ENCODE data around the gene STAB1. TPM values are rescaled to one million over a fixed set of nuclear protein-coding genes. Genes with fewer than 3 reads are reported as not detected.

The STAB1 gene
- total and polyA plus RNA-seq, 2 of the 13 experiments (the other 11 are each of a cell fraction or from before 2014, with no cell fraction given), result 0.09 to 0.34 TPM

- peak; percentile 33; the same call in 1 of the 2 replicates for TF ChIP-seq ZNF691 (CRISPR knock-in tag; IDR thresholded peaks at IDR 0.05; ENCODE audit: borderline replicate concordance, low read depth)
- no peak for TF ChIP-seq ZFP90 (CRISPR knock-in tag; IDR thresholded peaks at IDR 0.05; ENCODE audit: borderline replicate concordance)
- TF ChIP-seq SATB2 (CRISPR knock-in tag; IDR thresholded peaks at IDR 0.05), result no peak
- TF ChIP-seq ZC3H4 (CRISPR knock-in tag; IDR thresholded peaks at IDR 0.05; ENCODE audit: borderline replicate concordance), result 0 out of 2 replicates have a peak, but pooled peaks have one; percentile 45
- no peak for TF ChIP-seq KDM6A (CRISPR knock-in tag; IDR thresholded peaks at IDR 0.05; ENCODE audit: low read depth)
- no peak for TF ChIP-seq ZNF879 (CRISPR knock-in tag; IDR thresholded peaks at IDR 0.05)
- TF ChIP-seq MED13 (CRISPR knock-in tag; IDR thresholded peaks at IDR 0.05), result no peak
- no peak for TF ChIP-seq KAT7 (CRISPR knock-in tag; IDR thresholded peaks at IDR 0.05; ENCODE audit: borderline replicate concordance)
- TF ChIP-seq ZNF367 (CRISPR knock-in tag; IDR thresholded peaks at IDR 0.05; ENCODE audit: borderline replicate concordance), result no peak
- no peak for TF ChIP-seq ZNF746 (CRISPR knock-in tag; IDR thresholded peaks at IDR 0.05)
- TF ChIP-seq ZFY (CRISPR knock-in tag; IDR thresholded peaks at IDR 0.05), result peak; percentile 7; the same call in 1 of the 2 replicates
- TF ChIP-seq CREB1 (IDR thresholded peaks at IDR 0.05), result peak; percentile 59
- TF ChIP-seq CREB1 (CRISPR knock-in tag; IDR thresholded peaks at IDR 0.05), result peak; percentile 43; the same call in 1 of the 2 replicates
- peak; percentile 58 for TF ChIP-seq SKI (IDR thresholded peaks at IDR 0.05; ENCODE audit: partially characterized antibody)
- TF ChIP-seq CBX5 (CRISPR knock-in tag; IDR thresholded peaks at IDR 0.05; ENCODE audit: borderline replicate concordance), result no peak
- no peak for TF ChIP-seq ZMYM2 (CRISPR knock-in tag; IDR thresholded peaks at IDR 0.05)
- TF ChIP-seq NRL (CRISPR knock-in tag; IDR thresholded peaks at IDR 0.05; ENCODE audit: borderline replicate concordance), result peak; percentile 4; the same call in 1 of the 2 replicates
- peak; percentile 28; the same call in 1 of the 2 replicates for TF ChIP-seq PHF21A (CRISPR knock-in tag; IDR thresholded peaks at IDR 0.05)
- no peak for TF ChIP-seq ONECUT2 (CRISPR knock-in tag; IDR thresholded peaks at IDR 0.05)
- TF ChIP-seq KLF16 (CRISPR knock-in tag; IDR thresholded peaks at IDR 0.05), result no peak
- no peak for TF ChIP-seq ZSCAN22 (CRISPR knock-in tag; IDR thresholded peaks at IDR 0.05)
- no peak for TF ChIP-seq SMAD9 (CRISPR knock-in tag; IDR thresholded peaks at IDR 0.05)
- TF ChIP-seq PHF20 (CRISPR knock-in tag; IDR thresholded peaks at IDR 0.05), result peak; percentile 32; the same call in 1 of the 2 replicates
- TF ChIP-seq BATF2 (CRISPR knock-in tag; IDR thresholded peaks at IDR 0.05), result no peak
- no peak for TF ChIP-seq RBM39 (IDR thresholded peaks at IDR 0.05; ENCODE audit: low read depth, low read length, poor library complexity, severe bottlenecking)
- TF ChIP-seq NR2C2 (CRISPR knock-in tag; IDR thresholded peaks at IDR 0.05; ENCODE audit: borderline replicate concordance), result no peak
- no peak for TF ChIP-seq WIZ (CRISPR knock-in tag; IDR thresholded peaks at IDR 0.05)
- no peak for TF ChIP-seq STAT6 (CRISPR knock-in tag; IDR thresholded peaks at IDR 0.05; ENCODE audit: borderline replicate concordance)
Measured at GRCh38 chr3:52532517-52532837, 37.3 kb downstream of the STAB1 start (continued).

Data from HepG2 (cell line).